SK-N-SH treated with all-trans-retinoic acid at 6 μM for 48 hours (cell line): Measurements from ENCODE around the gene PLEKHG4B.

Experiments used
- ARNTL ChIP-seq: fragments of 450-650 bp; formaldehyde crosslinking; IDR thresholded peaks from 2 replicates; pipeline ENCODE4 v1.5.0; 2020; ENCODE audit warnings: low read depth, mild to moderate bottlenecking, moderate library complexity, borderline replicate concordance
- CSDC2 ChIP-seq: fragments of 250-450 bp; sonication (Bioruptor Pico); IDR thresholded peaks from 2 replicates; pipeline ENCODE4 v1.5.0; 2020; ENCODE audit warnings: mild to moderate bottlenecking, moderate library complexity
- ESRRG ChIP-seq: fragments of 250-450 bp; sonication (Bioruptor Pico); IDR thresholded peaks from 2 replicates; pipeline ENCODE4 v1.6.1; 2021; ENCODE audit warnings: mild to moderate bottlenecking
- GLIS3 ChIP-seq: fragments of 250-450 bp; sonication (Bioruptor Pico); IDR thresholded peaks from 2 replicates; pipeline ENCODE4 v1.5.0; 2020; ENCODE audit warnings: mild to moderate bottlenecking, moderate library complexity
- PATZ1 ChIP-seq: fragments of 250-450 bp; sonication (Bioruptor Pico); IDR thresholded peaks from 2 replicates; pipeline ENCODE4 v1.8.0; 2020; ENCODE audit warnings: mild to moderate bottlenecking, moderate library complexity, borderline replicate concordance
- RARB ChIP-seq: fragments of 250-450 bp; sonication (Bioruptor Pico); IDR thresholded peaks from 2 replicates; pipeline ENCODE4 v1.8.0; 2021; ENCODE audit warnings: mild to moderate bottlenecking, moderate library complexity
- TCF4 ChIP-seq: fragments of 250-450 bp; sonication (Bioruptor Pico); IDR thresholded peaks from 2 replicates; pipeline ENCODE4 v1.8.0; 2021; ENCODE audit warnings: mild to moderate bottlenecking, moderate library complexity, borderline replicate concordance
- TOX ChIP-seq: fragments of 250-450 bp; sonication (Bioruptor Pico); IDR thresholded peaks from 2 replicates; pipeline ENCODE4 v1.8.0; 2021; ENCODE audit warnings: mild to moderate bottlenecking, moderate library complexity, borderline replicate concordance
- ZC3H10 ChIP-seq: fragments of 250-450 bp; sonication (Bioruptor Pico); IDR thresholded peaks from 2 replicates; pipeline ENCODE4 v1.5.1; 2021; ENCODE audit warnings: mild to moderate bottlenecking, moderate library complexity
- ZFP3 ChIP-seq: fragments of 250-450 bp; sonication (Bioruptor Pico); IDR thresholded peaks from 2 replicates; pipeline ENCODE4 v1.5.0; 2020; ENCODE audit warnings: mild to moderate bottlenecking, moderate library complexity
- ZFP30 ChIP-seq: fragments of 450-650 bp; formaldehyde crosslinking; IDR thresholded peaks from 2 replicates; pipeline ENCODE4 v1.5.0; 2022; ENCODE audit warnings: mild to moderate bottlenecking, moderate library complexity
- ZNF565 ChIP-seq: fragments of 450-650 bp; formaldehyde crosslinking; conservative IDR thresholded peaks from 2 replicates; pipeline ENCODE4 v1.5.0; 2020; ENCODE audit warnings: low read depth, mild to moderate bottlenecking, moderate library complexity
- ZNF8 ChIP-seq: fragments of 450-650 bp; formaldehyde crosslinking; IDR thresholded peaks from 2 replicates; pipeline ENCODE4 v1.5.0; 2020; ENCODE audit warnings: mild to moderate bottlenecking, moderate library complexity

- no peak for TF ChIP-seq ZC3H10
- TF ChIP-seq RARB, result no peak
- no peak for TF ChIP-seq ARNTL (CRISPR knock-in tag)
- no peak for TF ChIP-seq ZFP30 (CRISPR knock-in tag)
- no peak for TF ChIP-seq TOX (CRISPR knock-in tag)
- no peak for TF ChIP-seq TCF4
- TF ChIP-seq ZNF8 (CRISPR knock-in tag), result no peak
- TF ChIP-seq ZNF565, result no peak
- no peak for TF ChIP-seq ZFP3 (CRISPR knock-in tag)
- TF ChIP-seq ESRRG (CRISPR knock-in tag), result no peak
- TF ChIP-seq CSDC2 (CRISPR knock-in tag), result no peak
- TF ChIP-seq GLIS3, result no peak
- TF ChIP-seq PATZ1 (CRISPR knock-in tag), result no peak
These were observed 114.4 kb downstream of the PLEKHG4B start for GRCh38 chr5:206406-206805.
